OCI-LY7 (cell line): ENCODE results near the gene ZNF445.

Source experiments
- CTCF ChIP-seq: fragments of 200-600 bp; sonication (generic); conservative IDR thresholded peaks from 2 replicates; pipeline ENCODE4 v1.5.1; 2014; ENCODE audit warnings: mild to moderate bottlenecking, antibody characterized with exemption, low read length, moderate library complexity, mixed read lengths
- EZH2phosphoT487 ChIP-seq: fragments of 200-600 bp; sonication (generic); IDR thresholded peaks from 2 replicates; pipeline ENCODE4 v1.6.1; 2018; ENCODE audit warnings: low read depth, borderline replicate concordance, mild to moderate bottlenecking, mixed run types, antibody characterized with exemption, low read length, moderate library complexity, mixed read lengths

GRCh38 chr3:44436181-44436580 lies 41.3 kb downstream of the ZNF445 start:
- TF ChIP-seq CTCF (no peak), EZH2phosphoT487 (no peak)
